Activated CD4-positive, alpha-beta memory T cell treated with anti-CD3 and anti-CD28 coated beads, Interleukin-2, amount 10 ng/mL, durations not matched to agents 7 days and 5 days (primary cell): ENCODE data around the gene BCL2L13. TPM values are rescaled to one million over a fixed set of nuclear protein-coding genes. Genes with fewer than 3 reads are reported as not detected.
A peak's percentile ranks its signal among the peaks of the same experiment; 100 is the strongest.

Experiments used
- CTCF ChIA-PET: fragments of 350-600 bp; sonication (Branson Sonifier 250); formaldehyde crosslinking; loops from one replicate; lab custom pipeline; 2021; ENCODE audit warnings: antibody characterized with exemption, inconsistent platforms; lab: Charles Lee
- POLR2A ChIA-PET: fragments of 350-600 bp; sonication (Branson Sonifier 250); formaldehyde crosslinking; loops from one replicate; lab custom pipeline; 2021; ENCODE audit warnings: antibody characterized with exemption; lab: Charles Lee
- DNase-seq: peaks from one replicate; pipeline ENCODE4 v3.0.0-alpha.2; 2020
- H3K27ac Mint-ChIP-seq: one replicate; pipeline ENCODE4 v1.8.0; 2021; ENCODE audit warnings: mild to moderate bottlenecking, mixed read lengths
- H3K27me3 Mint-ChIP-seq: one replicate; pipeline ENCODE4 v1.8.0; 2021; ENCODE audit warnings: mixed read lengths
- H3K36me3 Mint-ChIP-seq: one replicate; pipeline ENCODE4 v1.8.0; 2021; ENCODE audit warnings: low read depth, mixed read lengths
- H3K4me1 Mint-ChIP-seq: one replicate; pipeline ENCODE4 v1.8.0; 2021; ENCODE audit warnings: mixed read lengths
- H3K4me3 Mint-ChIP-seq: one replicate; pipeline ENCODE4 v1.8.0; 2021; ENCODE audit warnings: mild to moderate bottlenecking, mixed read lengths
- H3K9me3 Mint-ChIP-seq: one replicate; pipeline ENCODE4 v1.8.0; 2021; ENCODE audit warnings: mixed read lengths
- total RNA-seq, 2 experiments: library from RNA; stranded (reverse); gene quantifications; one replicate each; pipeline ENCODE4 v1.2.3, GENCODE V29; 2021

Gene BCL2L13
- total RNA-seq, 2 experiments from 2014 or later: 29.4 to 30.4 TPM

GRCh38 chr22:17726006-17726927 lies 87.7 kb downstream of the BCL2L13 start:
- POLR2A ChIA-PET: no interaction called here

GRCh38 chr22:17726928-17727897 lies 88.7 kb downstream of the BCL2L13 start:
- H3K27ac Mint-ChIP-seq: no peak overlapping the region
- no peak overlapping the region for H3K4me3 Mint-ChIP-seq
- ChIA-PET CTCF (no interaction called here), POLR2A (no interaction called here)
- DNase-seq: no peak
- peaks cover 12% of the 10 kb centered on the region for H3K4me1 Mint-ChIP-seq
- no peaks in the 10 kb centered on the region for H3K27me3 Mint-ChIP-seq
- H3K36me3 Mint-ChIP-seq: peaks cover 12% of the 10 kb centered on the region
- H3K9me3 Mint-ChIP-seq: no peaks in the 10 kb centered on the region

More at GRCh38 chr22:17726006-17726927, 87.7 kb downstream of the BCL2L13 start:
- peak; percentile 23 for DNase-seq
- CTCF ChIA-PET: no interaction called here
- H3K27ac Mint-ChIP-seq: no peak overlapping the region
- peaks cover 12% of the 10 kb centered on the region for H3K36me3 Mint-ChIP-seq
- H3K9me3 Mint-ChIP-seq: no peaks in the 10 kb centered on the region
- no peak overlapping the region for H3K4me3 Mint-ChIP-seq
- no peaks in the 10 kb centered on the region for H3K27me3 Mint-ChIP-seq
- H3K4me1 Mint-ChIP-seq: peaks cover 12% of the 10 kb centered on the region

DNA sequence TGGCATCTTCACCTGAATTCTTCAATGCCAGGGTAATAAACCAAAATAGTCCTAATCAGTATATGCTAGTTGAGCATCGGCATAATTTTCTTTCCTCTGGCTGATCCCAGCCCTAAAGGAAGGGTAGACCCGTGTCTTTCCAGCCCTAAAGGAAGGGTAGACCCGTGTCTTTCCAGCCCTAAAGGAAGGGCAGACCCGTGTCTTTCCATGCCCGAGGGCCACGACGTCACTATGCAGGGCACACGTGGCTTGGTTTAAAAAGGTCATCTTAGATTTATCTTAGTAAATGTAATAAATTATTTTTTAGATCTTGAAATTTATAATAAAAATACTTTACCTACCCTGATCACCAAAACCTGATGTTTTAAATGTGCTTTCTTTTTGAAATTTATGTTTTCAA lies 90.2 kb downstream of the BCL2L13 start:
- Mint-ChIP-seq H3K27ac (no peak overlapping the region), H3K9me3 (no peaks in the 10 kb centered on the region), H3K4me3 (no peak overlapping the region), H3K4me1 (peaks cover 16% of the 10 kb centered on the region), H3K36me3 (peaks cover 22% of the 10 kb centered on the region), H3K27me3 (no peaks in the 10 kb centered on the region)
- ChIA-PET CTCF (no interaction called here), POLR2A (no interaction called here)
- no peak for DNase-seq

DNA sequence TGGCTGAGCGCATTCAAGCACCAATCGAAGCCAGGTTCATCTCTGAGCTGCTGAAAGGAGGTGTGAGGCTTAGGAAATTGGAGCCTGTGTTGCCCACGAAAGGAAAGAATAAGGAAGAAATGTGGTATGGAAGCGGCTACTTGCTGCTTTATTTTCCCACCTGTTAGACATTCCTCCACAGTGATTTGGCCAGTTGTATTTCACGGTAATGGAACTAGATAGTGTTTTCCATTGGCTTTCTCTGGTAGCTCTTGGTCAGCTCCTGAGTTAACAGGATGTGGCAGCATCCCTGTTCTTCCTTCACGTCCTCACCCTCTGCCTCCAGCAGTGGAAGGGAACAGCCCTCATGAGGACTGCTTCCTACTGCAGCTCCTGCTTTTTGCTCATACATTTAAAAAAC lies 91.0 kb downstream of the BCL2L13 start:
- Mint-ChIP-seq H3K4me1 (peaks cover 23% of the 10 kb centered on the region), H3K36me3 (peaks cover 24% of the 10 kb centered on the region), H3K27ac (no peak overlapping the region), H3K9me3 (no peaks in the 10 kb centered on the region), H3K27me3 (no peaks in the 10 kb centered on the region), H3K4me3 (no peak overlapping the region)
- ChIA-PET POLR2A (interaction anchor here (1.2 kb wide), 1 partner anchor 90 kb away, joined by 3 read pairs; no protein-coding TSS in a partner anchor), CTCF (no interaction called here)
- no peak for DNase-seq

- H3K9me3 Mint-ChIP-seq: no peaks in the 10 kb centered on the region
- H3K4me1 Mint-ChIP-seq: peaks cover 18% of the 10 kb centered on the region
- CTCF ChIA-PET: no interaction called here
- no peak for DNase-seq
- POLR2A ChIA-PET: no interaction called here
- no peak overlapping the region for H3K27ac Mint-ChIP-seq
- no peak overlapping the region for H3K4me3 Mint-ChIP-seq
- H3K27me3 Mint-ChIP-seq: no peaks in the 10 kb centered on the region
- peaks cover 18% of the 10 kb centered on the region for H3K36me3 Mint-ChIP-seq
Measured at GRCh38 chr22:17732251-17732854, 93.8 kb downstream of the BCL2L13 start.

DNA sequence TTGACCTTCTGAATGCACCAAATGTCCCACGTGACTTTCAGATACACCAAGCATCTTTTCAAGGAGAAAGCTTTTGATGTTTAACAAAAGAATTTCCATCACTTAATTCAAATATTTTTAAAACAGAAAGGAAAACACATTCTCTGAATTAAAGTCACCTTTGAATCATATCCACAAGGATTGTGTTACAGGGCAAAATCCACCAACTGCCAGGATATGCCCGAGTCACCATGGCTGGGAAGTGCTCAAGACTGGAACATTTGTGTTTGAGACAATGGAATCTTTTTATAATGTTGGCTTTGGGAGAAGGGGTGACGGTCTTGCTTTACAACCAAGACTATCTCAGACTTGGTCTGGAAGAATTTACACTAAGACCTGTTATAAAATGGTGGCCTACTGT lies 94.9 kb downstream of the BCL2L13 start:
- Mint-ChIP-seq H3K4me1 (peaks cover 15% of the 10 kb centered on the region), H3K27me3 (no peaks in the 10 kb centered on the region), H3K9me3 (no peaks in the 10 kb centered on the region), H3K27ac (no peak overlapping the region), H3K36me3 (peaks cover 18% of the 10 kb centered on the region), H3K4me3 (no peak overlapping the region)
- ChIA-PET POLR2A (no interaction called here), CTCF (interaction anchor here (1.9 kb wide), 1 partner anchor 9 kb away, joined by 5 read pairs; no protein-coding TSS in a partner anchor)
- no peak for DNase-seq

GRCh38 chr22:17734187-17734586 lies 95.6 kb downstream of the BCL2L13 start:
- POLR2A ChIA-PET: no interaction called here

GRCh38 chr22:17738386-17739128 lies 100.0 kb downstream of the BCL2L13 start:
- H3K9me3 Mint-ChIP-seq: no peaks in the 10 kb centered on the region
- ChIA-PET POLR2A (no interaction called here), CTCF (no interaction called here)
- no peak overlapping the region for H3K27ac Mint-ChIP-seq
- peaks cover 9% of the 10 kb centered on the region for H3K36me3 Mint-ChIP-seq
- peaks cover 14% of the 10 kb centered on the region for H3K4me1 Mint-ChIP-seq
- no peak for DNase-seq
- no peaks in the 10 kb centered on the region for H3K27me3 Mint-ChIP-seq
- H3K4me3 Mint-ChIP-seq: no peak overlapping the region

More at GRCh38 chr22:17734187-17734586, 95.6 kb downstream of the BCL2L13 start:
- CTCF ChIA-PET: interaction anchor here (1.0 to 1.9 kb wide), 3 partner anchors 8 to 51 kb away, joined by 4 to 5 read pairs (median 5); no protein-coding TSS in a partner anchor
- peak; percentile 45 for DNase-seq
- H3K4me3 Mint-ChIP-seq: no peak overlapping the region
- H3K27me3 Mint-ChIP-seq: no peaks in the 10 kb centered on the region
- peaks cover 15% of the 10 kb centered on the region for H3K4me1 Mint-ChIP-seq
- H3K27ac Mint-ChIP-seq: peak overlapping the region; percentile 23
- no peaks in the 10 kb centered on the region for H3K9me3 Mint-ChIP-seq
- H3K36me3 Mint-ChIP-seq: peaks cover 18% of the 10 kb centered on the region

DNA sequence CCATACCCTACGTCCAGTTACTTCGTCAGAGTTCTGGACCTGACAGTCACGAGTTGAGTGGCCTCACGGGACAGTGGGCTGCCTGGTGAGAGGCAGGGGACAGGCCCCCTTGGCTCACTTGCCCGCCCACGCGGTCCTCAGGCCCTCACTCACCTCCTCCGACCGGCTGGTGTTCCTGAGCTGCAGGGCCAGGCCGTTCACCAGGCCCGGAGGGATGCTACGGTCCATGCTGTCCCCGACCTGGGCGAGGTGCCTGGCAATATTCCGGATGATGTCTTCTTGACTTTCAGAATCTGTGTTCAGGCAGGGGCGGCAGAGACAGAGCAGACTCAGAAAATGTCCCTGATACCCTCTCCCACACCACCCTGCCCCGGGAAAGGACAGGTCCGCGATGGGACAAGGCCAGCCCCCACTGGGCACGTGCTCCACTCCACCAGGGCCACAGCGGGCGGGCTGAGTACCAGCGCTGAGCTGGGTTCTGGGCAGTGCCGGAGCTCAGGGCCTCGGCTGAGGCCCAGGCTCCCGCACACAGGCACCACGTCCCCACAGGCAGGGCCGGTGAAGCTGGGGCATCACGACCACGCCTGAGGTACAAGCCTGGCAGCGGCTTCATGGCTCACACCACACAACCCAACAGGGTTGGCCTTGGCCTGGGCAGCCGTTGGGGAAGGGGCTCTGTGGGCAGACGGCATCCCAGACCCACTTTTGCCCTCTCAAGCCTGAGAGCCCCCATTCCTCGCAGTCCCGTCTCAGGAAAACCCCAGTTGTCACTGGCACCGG lies 100.8 kb downstream of the BCL2L13 start:
- POLR2A ChIA-PET: no interaction called here
- Mint-ChIP-seq H3K4me3 (no peak overlapping the region), H3K36me3 (peaks cover 8% of the 10 kb centered on the region), H3K27ac (no peak overlapping the region), H3K4me1 (peaks cover 6% of the 10 kb centered on the region), H3K9me3 (no peaks in the 10 kb centered on the region), H3K27me3 (no peaks in the 10 kb centered on the region)
- CTCF ChIA-PET: no interaction called here
- no peak for DNase-seq

- Mint-ChIP-seq H3K4me1 (no peaks in the 10 kb centered on the region), H3K9me3 (no peaks in the 10 kb centered on the region), H3K36me3 (no peaks in the 10 kb centered on the region), H3K4me3 (no peak overlapping the region), H3K27me3 (no peaks in the 10 kb centered on the region), H3K27ac (no peak overlapping the region)
- ChIA-PET CTCF (interaction anchor here (0.6 to 4.8 kb wide), 17 partner anchors 8 to 334 kb away, joined by 3 to 98 read pairs (median 5); partner anchors contain the start of gene BID), POLR2A (interaction anchor here (0.8 to 2.4 kb wide), 3 partner anchors 36 to 336 kb away, joined by 3 to 5 read pairs (median 3); partner anchors contain the start of gene PEX26)
- no peak for DNase-seq
Measured at GRCh38 chr22:17741866-17742526, 103.4 kb downstream of the BCL2L13 start.

GRCh38 chr22:17742527-17742902 lies 104.0 kb downstream of the BCL2L13 start:
- no peak overlapping the region for H3K27ac Mint-ChIP-seq
- CTCF ChIA-PET: interaction anchor here (0.6 to 4.8 kb wide), 14 partner anchors 9 to 333 kb away, joined by 3 to 98 read pairs (median 5); partner anchors contain the start of gene BID
- no peaks in the 10 kb centered on the region for H3K9me3 Mint-ChIP-seq
- no peak overlapping the region for H3K4me3 Mint-ChIP-seq
- POLR2A ChIA-PET: interaction anchor here (0.8 to 2.4 kb wide), 3 partner anchors 35 to 336 kb away, joined by 3 to 5 read pairs (median 3); partner anchors contain the start of gene PEX26
- H3K36me3 Mint-ChIP-seq: no peaks in the 10 kb centered on the region
- no peaks in the 10 kb centered on the region for H3K27me3 Mint-ChIP-seq
- H3K4me1 Mint-ChIP-seq: no peaks in the 10 kb centered on the region
- peak; percentile 66 for DNase-seq
